ENCODE measurements around the gene THSD7B. TPM values are rescaled to one million over a fixed set of nuclear protein-coding genes. Genes with fewer than 3 reads are reported as not detected.

THSD7B gene
- total and polyA plus RNA-seq, 2 experiments from 2014 or later = 0.86 to 3.8 TPM

- no peak for TF ChIP-seq CTCF (conservative IDR thresholded peaks at IDR 0.05; ENCODE audit: low read depth in 2 of 2)
Observed at GRCh38 chr2:137369106-137369505, 603.8 kb downstream of the THSD7B start (continued).

GRCh38 chr2:137379186-137379585, 613.8 kb downstream of the THSD7B start:
- no peaks in the 10 kb centered on the region for H3F3A ChIP-seq (replicated peaks; ENCODE audit: low read depth)
- H3K9me3 Mint-ChIP-seq = peaks cover 40% of the 10 kb centered on the region
- no peak for TF ChIP-seq EZH2 (IDR thresholded peaks at IDR 0.05; ENCODE audit: low read depth, unreplicated experiment)
- no peak for TF ChIP-seq ETS1 (IDR thresholded peaks at IDR 0.05)
- no peak for TF ChIP-seq ZNF331 (CRISPR knock-in tag; IDR thresholded peaks at IDR 0.05; ENCODE audit: low read depth)
- TF ChIP-seq CREB1 (CRISPR knock-in tag; IDR thresholded peaks at IDR 0.05; ENCODE audit: low read depth) = no peak
- no peak for TF ChIP-seq CTCF (conservative IDR thresholded peaks at IDR 0.05; ENCODE audit: low read depth in 2 of 2)
- no peak for TF ChIP-seq POLR2AphosphoS5 (IDR thresholded peaks at IDR 0.05; ENCODE audit: low read depth)
- no peak for TF ChIP-seq STAT1 (IDR thresholded peaks at IDR 0.05; ENCODE audit: unreplicated experiment)
- TF ChIP-seq JUNB (IDR thresholded peaks at IDR 0.05; ENCODE audit: unreplicated experiment) = no peak
- no peak for TF ChIP-seq ZNF462 (CRISPR knock-in tag; IDR thresholded peaks at IDR 0.05)
- TF ChIP-seq EZH2phosphoT487 (IDR thresholded peaks at IDR 0.05; ENCODE audit: unreplicated experiment) = no peak

More at GRCh38 chr2:137379186-137379585, 613.8 kb downstream of the THSD7B start:
- no peaks in the 10 kb centered on the region for H3K27me3 Mint-ChIP-seq (ENCODE audit: insufficient read depth, low read depth, poor library complexity)
- H3K27me3 ChIP-seq (ENCODE audit: insufficient read depth) = no peaks in the 10 kb centered on the region
- H3K36me3 ChIP-seq (ENCODE audit: insufficient read depth) = no peaks in the 10 kb centered on the region; the same call in 1 of the 2 replicates
- no peaks in the 10 kb centered on the region for H3K4me1 Mint-ChIP-seq
- no peak overlapping the region for H3K4me3 Mint-ChIP-seq
- no peaks in the 10 kb centered on the region for H4K20me1 ChIP-seq (replicated peaks; ENCODE audit: insufficient read depth)
- no peak overlapping the region for H3K4me2 ChIP-seq
- no peak overlapping the region for H3K4me3 ChIP-seq
- H3K79me2 ChIP-seq (replicated peaks; ENCODE audit: insufficient read depth) = no peaks in the 10 kb centered on the region
- 0 out of 2 replicates have a peak, but pooled peaks cover 9% of the 10 kb centered on the region for H3K9me2 ChIP-seq (ENCODE audit: insufficient read depth)
- ATAC-seq (no peak), DNase-seq (ENCODE audit: low spot score) (no peak)
- no peak overlapping the region for H3K27ac ChIP-seq (ENCODE audit: low read depth)
- no peak overlapping the region for H3K27ac Mint-ChIP-seq
- H3K36me3 Mint-ChIP-seq (ENCODE audit: low read depth) = peaks cover 19% of the 10 kb centered on the region
- no peaks in the 10 kb centered on the region for H3K4me1 ChIP-seq (ENCODE audit: insufficient read depth)
- no peak overlapping the region for H2AFZ ChIP-seq
